Caco-2 (cell line): ENCODE results near the gene PRR12. TPM values are rescaled to one million over a fixed set of nuclear protein-coding genes. Genes with fewer than 3 reads are reported as not detected.

ENCODE experiments used
- BruUV-seq: library from RNA; stranded (reverse); fragments of 400-500 nt; replicated peaks from 2 replicates; lab custom pipeline; 2021; lab: Mats Ljungman, UMichigan
- CTCF ChIA-PET: fragments of 300-600 bp; sonication (Branson Sonifier 250); formaldehyde crosslinking; loops from one replicate; lab custom pipeline; 2022; ENCODE audit warnings: antibody characterized with exemption; lab: Charles Lee
- POLR2A ChIA-PET: fragments of 300-600 bp; sonication (Branson Sonifier 250); formaldehyde crosslinking; loops from one replicate; lab custom pipeline; 2022; ENCODE audit warnings: antibody characterized with exemption; lab: Charles Lee
- DNase-seq, 2 experiments: peaks; one replicate each; pipeline versions ENCODE4 v3.0.0 to v3.0.0-alpha.2; 2020 to 2022
- H3K27me3 ChIP-seq: replicated peaks from 2 replicates; pipeline ENCODE4 v1.6.0; 2011; ENCODE audit warnings: low read length; ENCODE audit not compliant: control insufficient read depth, insufficient read depth
- H3K36me3 ChIP-seq: 2 replicates; pipeline ENCODE4 v1.5.1; 2011; ENCODE audit warnings: low read length; ENCODE audit not compliant: control insufficient read depth, insufficient read depth
- H3K4me1 ChIP-seq: fragments of 250-450 bp; sonication (Bioruptor Pico); 2 replicates; pipeline ENCODE4 v1.5.1; 2020; ENCODE audit warnings: mild to moderate bottlenecking
- H3K4me3 ChIP-seq: 2 replicates; pipeline ENCODE4 v1.5.1; 2011; ENCODE audit warnings: low read depth, mild to moderate bottlenecking, control low read depth, low read length
- H3K9me3 ChIP-seq: fragments of 250-450 bp; sonication (Bioruptor Pico); 2 replicates; pipeline ENCODE4 v1.5.1; 2020; ENCODE audit warnings: mild to moderate bottlenecking, moderate library complexity
- H3K27ac Mint-ChIP-seq: one replicate; pipeline ENCODE4 v1.8.0; 2022; ENCODE audit warnings: mixed read lengths; ENCODE audit not compliant: unreplicated experiment
- H3K27me3 Mint-ChIP-seq: one replicate; pipeline ENCODE4 v1.8.0; 2022; ENCODE audit warnings: mixed read lengths; ENCODE audit not compliant: insufficient read depth, unreplicated experiment
- H3K36me3 Mint-ChIP-seq: one replicate; pipeline ENCODE4 v1.8.0; 2022; ENCODE audit warnings: mild to moderate bottlenecking, mixed read lengths; ENCODE audit not compliant: insufficient read depth, unreplicated experiment
- H3K4me1 Mint-ChIP-seq: one replicate; pipeline ENCODE4 v1.8.0; 2022; ENCODE audit warnings: low read depth, mixed read lengths; ENCODE audit not compliant: unreplicated experiment
- H3K4me3 Mint-ChIP-seq: one replicate; pipeline ENCODE4 v1.8.0; 2022; ENCODE audit warnings: mild to moderate bottlenecking, moderate library complexity, mixed read lengths; ENCODE audit not compliant: unreplicated experiment
- H3K9me3 Mint-ChIP-seq: one replicate; pipeline ENCODE4 v1.8.0; 2022; ENCODE audit warnings: mixed read lengths; ENCODE audit not compliant: unreplicated experiment
- intact Hi-C: fragments of 100-400 bp; cut with micrococcal nuclease; formaldehyde crosslinking; loops from one replicate; pipeline ENCODE4 v1.10.0; 2022; ENCODE audit not compliant: unreplicated experiment
- total RNA-seq: library from RNA; stranded (reverse); gene quantifications from 2 replicates; pipeline ENCODE4 v1.2.3, GENCODE V29; 2022
- TF ChIP-seq, protein P1 (sequence below), 2 experiments: fragments of 200-600 bp in 1 of 2; IDR thresholded peaks; 1 replicate in 1 of 2; 2 replicates in 1 of 2; pipeline versions ENCODE4 v1.5.1 to v1.8.0; 2011 to 2022; ENCODE audit warnings: antibody characterized with exemption in 1 of 2, control low read depth in 1 of 2, inconsistent platforms in 1 of 2, low read depth in 1 of 2, low read length in 1 of 2, mild to moderate bottlenecking in 1 of 2, moderate library complexity in 1 of 2; ENCODE audit not compliant: insufficient read depth in 1 of 2, severe bottlenecking in 1 of 2, unreplicated experiment in 1 of 2

Gene PRR12
- total RNA-seq, 1 experiment from 2014 or later: 38.8 TPM

GRCh38 chr19:49549045-49549444 lies 41.9 kb upstream of the PRR12 start:
- Histone ChIP-seq H3K4me1 (peaks cover 20% of the 10 kb centered on the region), H3K4me3 (no peak overlapping the region), H3K27me3 (no peaks in the 10 kb centered on the region), H3K9me3 (no peaks in the 10 kb centered on the region), H3K36me3 (no peaks in the 10 kb centered on the region)
- ChIA-PET CTCF (interaction anchor here (0.6 to 2.0 kb wide), 5 partner anchors 21 to 75 kb away, joined by 3 to 7 read pairs (median 6); partner anchors contain the start of gene FLT3LG), POLR2A (no interaction called here)
- no peak for DNase-seq
- H3K27me3 Mint-ChIP-seq: no peaks in the 10 kb centered on the region
- H3K4me3 Mint-ChIP-seq: no peak overlapping the region
- no peak overlapping the region for H3K27ac Mint-ChIP-seq
- intact Hi-C loops: no loop called here
- H3K9me3 Mint-ChIP-seq: no peaks in the 10 kb centered on the region
- H3K4me1 Mint-ChIP-seq: peaks cover 28% of the 10 kb centered on the region
- no TSS peak for BruUV-seq
- H3K36me3 Mint-ChIP-seq: peaks cover 36% of the 10 kb centered on the region
- TF ChIP-seq, protein P1, sequence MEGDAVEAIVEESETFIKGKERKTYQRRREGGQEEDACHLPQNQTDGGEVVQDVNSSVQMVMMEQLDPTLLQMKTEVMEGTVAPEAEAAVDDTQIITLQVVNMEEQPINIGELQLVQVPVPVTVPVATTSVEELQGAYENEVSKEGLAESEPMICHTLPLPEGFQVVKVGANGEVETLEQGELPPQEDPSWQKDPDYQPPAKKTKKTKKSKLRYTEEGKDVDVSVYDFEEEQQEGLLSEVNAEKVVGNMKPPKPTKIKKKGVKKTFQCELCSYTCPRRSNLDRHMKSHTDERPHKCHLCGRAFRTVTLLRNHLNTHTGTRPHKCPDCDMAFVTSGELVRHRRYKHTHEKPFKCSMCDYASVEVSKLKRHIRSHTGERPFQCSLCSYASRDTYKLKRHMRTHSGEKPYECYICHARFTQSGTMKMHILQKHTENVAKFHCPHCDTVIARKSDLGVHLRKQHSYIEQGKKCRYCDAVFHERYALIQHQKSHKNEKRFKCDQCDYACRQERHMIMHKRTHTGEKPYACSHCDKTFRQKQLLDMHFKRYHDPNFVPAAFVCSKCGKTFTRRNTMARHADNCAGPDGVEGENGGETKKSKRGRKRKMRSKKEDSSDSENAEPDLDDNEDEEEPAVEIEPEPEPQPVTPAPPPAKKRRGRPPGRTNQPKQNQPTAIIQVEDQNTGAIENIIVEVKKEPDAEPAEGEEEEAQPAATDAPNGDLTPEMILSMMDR (IDR thresholded peaks at IDR 0.05; ENCODE audit: insufficient read depth in 1 of 2, low read depth in 1 of 2, low read length in 1 of 2, severe bottlenecking in 1 of 2, unreplicated experiment in 1 of 2): no peak

DNA sequence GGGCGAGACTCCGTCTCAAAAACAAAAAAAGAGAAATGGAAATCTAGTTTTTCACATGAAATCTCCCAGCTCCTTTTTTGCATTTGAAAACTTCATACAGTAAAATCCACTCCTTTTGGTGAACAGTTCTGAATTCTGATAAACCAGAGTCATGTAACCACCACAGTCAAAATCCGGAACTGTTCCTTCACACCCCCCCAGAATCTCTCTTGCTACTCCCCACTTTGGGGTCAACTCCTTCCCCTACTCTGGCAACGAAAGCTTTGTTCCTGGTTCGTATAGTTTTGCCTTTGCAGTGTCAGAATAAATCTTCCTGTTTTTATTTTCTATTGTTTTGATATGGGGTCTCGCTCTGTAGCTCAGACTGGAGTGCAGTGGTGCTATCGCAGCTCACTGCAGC lies 39.5 kb upstream of the PRR12 start:
- BruUV-seq: no TSS peak
- H3K27me3 ChIP-seq: no peaks in the 10 kb centered on the region
- TF ChIP-seq, protein P1 (IDR thresholded peaks at IDR 0.05; ENCODE audit: insufficient read depth in 1 of 2, low read depth in 1 of 2, low read length in 1 of 2, severe bottlenecking in 1 of 2, unreplicated experiment in 1 of 2): no peak
- peaks cover 30% of the 10 kb centered on the region for H3K4me1 ChIP-seq
- H3K9me3 ChIP-seq: no peaks in the 10 kb centered on the region
- Mint-ChIP-seq H3K4me3 (no peak overlapping the region), H3K27me3 (no peaks in the 10 kb centered on the region), H3K4me1 (peaks cover 31% of the 10 kb centered on the region), H3K36me3 (peaks cover 59% of the 10 kb centered on the region), H3K27ac (peak overlapping the region; percentile 97), H3K9me3 (no peaks in the 10 kb centered on the region)
- ChIA-PET POLR2A (no interaction called here), CTCF (interaction anchor here (1.2 kb wide), 2 partner anchors 19 kb away, joined by 3 read pairs; no protein-coding TSS in a partner anchor)
- DNase-seq: no peak
- intact Hi-C loops: no loop called here
- H3K4me3 ChIP-seq: no peak overlapping the region
- no peaks in the 10 kb centered on the region; the same call in 1 of the 2 replicates for H3K36me3 ChIP-seq

DNA sequence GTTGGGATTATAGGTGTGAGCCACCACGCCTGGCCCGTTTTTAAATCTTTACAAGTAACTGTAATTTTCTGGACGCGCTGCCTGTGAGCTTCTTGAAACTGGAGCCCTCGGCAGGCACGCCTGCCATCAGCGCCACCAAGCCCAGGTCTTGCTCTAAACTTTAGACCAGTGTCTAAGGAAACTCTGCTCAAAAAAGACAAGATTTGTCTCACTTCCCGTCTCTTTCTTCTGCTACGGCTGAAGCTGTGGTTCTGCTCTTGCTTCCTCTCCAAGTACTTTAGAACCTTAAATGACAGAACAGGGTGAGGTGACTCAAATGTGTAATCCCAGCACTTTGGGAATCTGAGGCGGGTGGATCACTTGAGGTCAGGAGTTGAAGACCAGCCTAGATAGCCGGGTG lies 38.2 kb upstream of the PRR12 start:
- TF ChIP-seq, protein P1 (IDR thresholded peaks at IDR 0.05; ENCODE audit: insufficient read depth in 1 of 2, low read depth in 1 of 2, low read length in 1 of 2, severe bottlenecking in 1 of 2, unreplicated experiment in 1 of 2): no peak
- intact Hi-C loops: loop anchor here (1.0 kb wide), 1 partner anchor 19 kb away; no protein-coding TSS in a partner anchor
- Histone ChIP-seq H3K4me1 (peaks cover 26% of the 10 kb centered on the region), H3K27me3 (no peaks in the 10 kb centered on the region), H3K4me3 (no peak overlapping the region), H3K36me3 (no peaks in the 10 kb centered on the region; the same call in 1 of the 2 replicates), H3K9me3 (no peaks in the 10 kb centered on the region)
- Mint-ChIP-seq H3K4me1 (peaks cover 22% of the 10 kb centered on the region), H3K27me3 (no peaks in the 10 kb centered on the region), H3K9me3 (no peaks in the 10 kb centered on the region), H3K4me3 (peak overlapping the region; percentile 75), H3K36me3 (peaks cover 70% of the 10 kb centered on the region), H3K27ac (peak overlapping the region; percentile 97)
- no TSS peak for BruUV-seq
- ChIA-PET POLR2A (interaction anchor here (0.7 to 0.8 kb wide), 4 partner anchors 13 to 57 kb away, joined by 3 to 7 read pairs (median 4); no protein-coding TSS in a partner anchor), CTCF (interaction anchor here (0.9 to 1.8 kb wide), 4 partner anchors 16 to 19 kb away, joined by 3 to 17 read pairs (median 5); no protein-coding TSS in a partner anchor)
- no peak for DNase-seq
